HG02938 (cell line): ENCODE measurements around the gene SAP25.
"Not testable (repeated sequence)": the region's sequence is repeated elsewhere in the genome, so short reads cannot be mapped to it uniquely, and the experiment has no call there.

Experiments
- ATAC-seq: cut with Tn5 transposase; IDR thresholded peaks from one replicate; pipeline ENCODE4 v1.9.1; 2021; ENCODE audit warnings: mild to moderate bottlenecking, moderate library complexity; ENCODE audit not compliant: unreplicated experiment

Gene SAP25

DNA sequence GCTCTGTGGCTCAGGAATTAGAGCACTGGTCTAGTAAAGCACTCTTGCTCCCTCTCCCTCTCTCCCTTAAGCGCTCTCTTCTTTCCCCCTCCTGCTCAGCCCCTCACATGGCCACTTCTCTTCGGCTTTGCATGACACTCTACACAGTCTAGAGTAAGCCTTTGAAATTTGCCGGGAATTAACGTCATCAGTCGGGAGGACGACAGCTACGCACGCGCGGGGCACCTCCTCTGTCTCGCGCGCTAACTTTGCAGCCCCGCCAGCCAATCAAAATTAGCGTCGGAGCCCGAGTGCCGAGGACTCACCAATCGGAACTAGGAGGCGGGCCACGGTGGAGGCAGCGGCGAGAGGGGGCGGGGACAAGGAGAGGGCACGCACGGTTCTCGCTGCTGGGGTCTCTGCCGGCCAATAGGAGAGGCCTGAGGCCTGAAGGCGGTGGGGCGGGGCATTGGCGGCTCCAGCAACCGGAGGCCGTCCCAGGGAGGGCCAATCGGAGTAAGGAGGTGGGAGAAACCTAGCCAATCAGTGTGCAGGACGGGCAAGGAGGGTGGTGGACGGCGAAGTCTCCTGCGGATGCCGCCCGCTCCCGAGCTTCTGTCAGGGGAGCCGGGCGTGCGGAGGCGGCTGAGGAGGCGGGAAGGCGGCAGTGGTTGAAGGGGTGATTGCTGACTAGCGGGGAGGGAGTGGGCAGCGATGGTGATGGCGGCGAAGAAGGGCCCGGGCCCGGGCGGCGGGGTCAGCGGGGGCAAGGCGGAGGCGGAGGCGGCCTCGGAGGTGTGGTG is 34.9 kb downstream of the SAP25 start, which contains the start of gene AGFG2:
Gene AGFG2, plus strand, starts transcription at position 550 of the 782 bp plus-strand sequence. Its CDS starts 144 bp downstream, at position 694.
- ATAC-seq, result peak; percentile 90

GRCh38 chr7:100538348-100538653 is 35.4 kb downstream of the SAP25 start:
- no peak for ATAC-seq

DNA sequence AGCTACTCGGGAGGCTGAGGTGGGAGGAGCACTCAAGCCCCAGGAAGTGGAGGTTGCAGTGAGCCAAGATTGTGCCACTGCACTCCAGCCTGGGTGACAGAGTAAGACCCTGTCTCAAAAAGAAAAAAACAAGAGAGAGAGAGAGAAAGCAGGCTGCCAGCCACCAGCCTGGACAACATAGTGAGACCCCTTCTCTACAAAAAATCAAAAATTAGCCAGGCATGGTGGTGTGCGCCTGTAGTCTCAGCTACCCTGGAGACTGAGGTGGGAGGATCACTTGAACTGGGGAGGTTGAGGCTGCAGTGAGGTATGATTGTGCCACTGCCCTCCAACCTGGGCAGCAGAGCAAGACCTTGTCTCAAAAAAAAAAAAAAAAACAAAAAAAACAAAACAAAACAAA is 37.0 kb downstream of the SAP25 start:
- ATAC-seq, result not testable (repeated sequence)

- not testable (repeated sequence) for ATAC-seq
These were observed 37.7 kb downstream of the SAP25 start for GRCh38 chr7:100535982-100536381.

DNA sequence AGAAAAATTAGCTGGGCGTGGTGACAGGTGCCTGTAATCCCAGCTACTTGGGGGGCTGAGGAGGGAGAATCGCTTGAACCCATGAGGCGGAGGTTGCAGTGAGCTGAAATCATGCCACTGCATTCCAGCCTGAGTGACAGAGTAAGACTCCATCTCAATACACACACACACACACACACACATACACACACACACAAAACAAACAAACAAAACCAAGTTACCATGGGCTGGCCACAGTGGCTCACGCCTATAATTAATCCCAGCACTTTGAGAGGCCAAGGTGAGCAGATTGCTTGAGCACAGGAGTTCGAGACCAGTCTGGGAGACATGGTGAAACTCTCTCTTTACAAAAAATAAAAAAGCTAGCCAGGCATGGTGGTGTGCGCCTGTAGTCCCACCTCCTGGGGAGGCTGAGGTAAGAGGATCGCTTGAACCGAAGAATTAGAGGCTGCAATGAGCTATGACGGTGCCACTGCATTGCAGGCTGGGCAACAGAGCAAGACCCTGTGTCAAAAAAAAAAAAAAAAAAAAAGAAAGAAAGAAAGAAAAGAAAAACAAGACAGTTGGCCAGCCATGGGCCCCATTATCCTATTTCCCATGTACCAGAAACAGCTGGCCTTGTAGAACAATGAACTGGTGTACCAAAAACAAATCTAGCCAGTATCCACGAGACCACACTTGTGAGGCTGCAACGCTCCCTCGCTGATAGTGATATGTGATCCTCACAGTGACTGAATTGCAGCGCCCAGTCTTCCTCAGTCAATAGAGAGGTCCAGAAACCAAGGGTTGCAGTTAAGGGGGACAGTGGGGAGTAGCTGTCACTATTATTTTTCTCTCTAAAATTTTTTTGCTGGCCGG is 41.3 kb downstream of the SAP25 start:
- ATAC-seq, result no peak

DNA sequence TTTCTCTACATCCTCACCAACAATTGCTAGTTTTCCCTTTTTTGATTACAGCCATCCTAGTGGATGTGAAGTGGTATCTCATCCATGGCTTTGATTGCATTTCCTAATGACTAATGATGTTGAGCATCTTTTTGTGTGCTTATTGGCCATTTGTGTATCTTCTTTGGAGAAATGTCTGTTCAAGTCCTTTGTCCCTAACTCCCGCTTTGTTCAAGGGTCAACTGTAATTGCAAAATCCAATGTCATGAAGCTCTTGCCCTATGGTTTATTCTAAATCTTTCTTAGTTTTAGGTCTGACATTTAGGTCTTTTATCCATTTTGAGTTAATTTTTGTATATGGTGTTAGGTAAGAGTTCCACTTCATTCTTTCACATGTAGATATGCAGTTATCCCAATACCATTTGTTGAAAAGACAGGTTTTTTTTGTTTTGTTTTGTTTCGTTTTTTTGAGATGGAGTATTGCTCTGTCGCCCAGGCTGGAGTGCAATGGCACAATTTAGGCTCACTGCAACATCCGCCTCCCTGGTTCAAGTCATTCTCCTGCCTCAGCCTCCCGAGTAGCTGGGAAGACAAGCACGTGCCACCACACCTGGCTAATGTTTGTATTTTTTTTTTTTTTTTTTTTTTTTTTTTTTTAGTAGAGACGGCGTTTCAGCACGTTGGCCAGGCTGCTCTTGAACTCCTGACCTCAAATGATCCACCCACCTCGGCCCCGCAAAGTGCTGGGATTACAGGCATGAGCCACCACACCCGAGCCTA is 45.4 kb downstream of the SAP25 start:
- ATAC-seq, result not testable (repeated sequence)

- not testable (repeated sequence) for ATAC-seq
These were observed 50.5 kb downstream of the SAP25 start for GRCh38 chr7:100523192-100523591.
